GM21825 (cell line): ENCODE results near the gene DDX27.

Experiments used
- ATAC-seq: cut with Tn5 transposase; IDR thresholded peaks from one replicate; pipeline ENCODE4 v1.9.1; 2021; ENCODE audit warnings: mild to moderate bottlenecking, moderate library complexity; ENCODE audit not compliant: unreplicated experiment

DDX27 gene

DNA sequence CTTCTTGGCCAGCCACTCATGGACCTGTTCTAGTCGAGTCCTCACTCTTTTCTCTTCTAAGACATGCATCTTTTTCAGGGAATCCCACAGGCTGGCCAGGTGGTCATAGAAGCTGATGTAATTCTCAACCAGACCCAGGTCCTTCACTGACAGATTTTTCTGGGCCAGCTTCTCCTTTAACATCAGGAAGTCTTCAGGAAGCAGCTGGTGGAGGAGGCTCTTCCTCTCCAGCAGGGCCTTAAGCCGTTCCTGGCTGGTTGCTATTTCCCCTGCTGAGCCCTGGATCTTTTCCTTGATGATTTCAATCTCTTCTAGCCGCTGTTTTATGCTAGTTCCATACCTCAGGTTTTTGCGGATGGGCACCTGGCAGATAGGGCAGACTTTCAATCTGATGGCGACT, 28.6 kb downstream of the DDX27 start:
- no peak for ATAC-seq

DNA sequence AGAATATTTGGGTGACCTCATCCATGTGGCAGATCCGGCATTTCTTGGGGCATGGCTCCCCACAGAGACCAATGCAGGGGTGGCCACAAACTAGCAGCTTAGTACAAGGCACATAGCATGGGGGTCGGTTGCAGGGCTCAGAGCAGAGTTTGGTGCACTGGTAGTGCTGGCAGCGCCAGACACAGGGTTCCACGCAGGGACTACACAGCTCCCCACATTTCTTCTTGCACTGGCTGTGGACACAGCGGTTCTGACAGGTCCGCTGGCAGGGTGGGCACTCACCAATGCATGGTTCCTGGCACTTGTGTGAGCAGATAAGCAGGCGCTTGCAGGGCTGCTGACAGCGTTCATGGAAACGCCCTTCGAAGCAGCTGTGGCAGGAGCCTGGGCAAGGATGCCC, 29.1 kb downstream of the DDX27 start:
- no peak for ATAC-seq

DNA sequence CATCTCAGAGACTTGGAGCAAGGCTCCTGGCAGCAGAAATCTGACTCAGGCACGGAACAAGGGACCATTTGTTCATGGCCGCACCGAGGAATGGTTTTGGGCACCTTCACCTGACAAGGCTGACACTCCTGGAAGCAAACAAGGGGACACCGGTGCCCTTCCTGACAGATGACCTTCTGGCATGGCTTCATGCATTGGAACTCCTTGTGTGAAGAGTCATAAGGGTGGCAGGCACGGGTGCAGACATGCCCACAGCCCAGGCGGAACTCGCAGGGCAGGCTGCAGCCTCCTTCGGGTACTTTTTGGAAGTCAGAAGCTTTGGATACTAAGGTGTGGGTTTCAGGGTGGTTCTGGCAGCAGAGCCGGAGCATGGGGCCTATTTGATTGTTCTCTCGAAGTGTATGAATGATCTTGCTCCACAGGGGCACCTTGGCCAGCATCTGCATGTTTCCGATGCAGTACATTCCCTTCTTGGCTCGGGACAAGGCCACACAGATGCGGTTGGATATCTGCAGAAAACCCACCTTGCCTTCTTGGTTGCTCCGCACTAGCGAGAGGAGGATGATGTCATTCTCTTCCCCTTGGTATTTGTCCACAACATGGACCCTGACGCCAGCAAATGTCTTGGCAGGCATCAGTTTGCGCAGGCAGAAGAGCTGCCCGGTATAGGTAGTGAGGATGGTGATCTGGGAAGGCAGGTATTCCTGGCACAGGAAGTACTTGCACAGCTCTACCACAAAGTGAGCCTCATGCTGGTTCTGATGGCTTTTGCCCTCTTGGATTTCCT, 29.9 kb downstream of the DDX27 start:
- no peak for ATAC-seq

DNA sequence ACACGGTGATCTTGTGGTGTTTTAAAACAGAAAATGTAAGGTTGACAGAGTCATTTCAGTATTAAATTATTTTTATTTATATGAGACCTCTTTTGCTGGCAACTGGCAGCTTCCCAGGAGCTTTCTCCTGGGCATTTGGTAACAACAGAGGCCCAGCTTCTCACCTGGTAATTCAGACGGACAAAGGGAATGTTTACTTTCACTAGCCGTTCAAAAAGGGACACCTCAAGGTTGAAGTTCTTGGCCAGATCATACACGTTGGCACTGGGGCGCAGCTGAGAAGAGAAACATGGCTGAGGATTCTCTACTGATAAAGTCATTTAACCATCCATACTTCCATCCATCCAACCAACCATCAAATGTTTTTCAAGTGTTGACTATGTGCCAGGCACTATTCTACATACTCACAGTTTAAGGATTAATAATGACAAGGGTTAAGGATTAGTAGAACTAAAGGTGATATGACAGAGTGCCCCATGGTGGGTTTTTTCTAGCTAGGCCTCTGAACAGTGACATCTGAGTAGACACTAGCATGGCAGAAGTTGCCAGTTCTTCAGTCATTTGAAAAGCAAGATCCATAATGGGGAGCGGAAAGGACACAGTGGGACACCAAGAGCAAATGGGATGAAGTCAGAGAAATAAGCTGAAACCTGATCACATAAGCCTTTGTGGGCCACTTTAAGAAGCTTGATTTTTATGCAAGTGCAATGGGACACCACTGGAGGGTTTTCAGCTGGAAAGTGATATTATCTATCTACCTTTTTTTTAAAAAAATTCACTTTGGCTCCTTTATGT, 33.5 kb downstream of the DDX27 start:
- ATAC-seq, result no peak

DNA sequence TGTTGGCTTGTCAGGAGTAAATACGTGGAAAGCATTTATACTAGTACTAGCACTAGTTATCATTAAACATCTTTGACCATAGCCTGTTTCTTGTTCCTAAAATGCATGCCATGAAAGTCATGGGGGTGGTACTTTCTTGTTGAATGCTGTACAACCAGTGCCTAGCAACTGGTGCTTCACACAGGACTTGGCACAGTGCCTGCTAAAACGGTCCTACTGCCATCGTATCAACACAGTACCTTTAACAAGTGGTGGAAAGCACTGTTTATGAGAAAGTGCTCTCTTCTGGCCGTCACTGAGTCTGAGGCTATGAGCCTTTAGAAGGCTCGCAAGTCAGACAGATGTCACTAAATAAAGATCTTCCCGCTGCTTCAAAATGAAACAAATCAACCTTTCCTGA, 37.0 kb downstream of the DDX27 start:
- no peak for ATAC-seq

DNA sequence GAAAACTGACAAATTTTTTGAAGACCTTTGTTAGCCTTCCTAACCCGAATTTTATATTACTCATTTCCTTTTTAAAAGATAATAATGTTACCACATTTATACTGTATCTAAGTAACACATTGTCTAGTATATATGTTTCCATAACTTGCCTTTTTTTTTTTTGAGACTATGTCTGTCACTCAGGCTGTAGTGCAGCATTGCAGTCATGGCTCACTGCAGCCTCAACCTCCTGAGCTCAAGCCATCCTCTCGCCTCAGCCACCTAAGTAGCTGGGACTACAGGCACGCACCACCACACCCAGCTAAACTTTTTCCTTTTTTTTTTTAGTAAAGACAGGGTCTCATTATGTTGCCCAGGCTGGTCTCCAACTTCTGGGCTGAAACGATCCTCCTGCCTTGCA, 40.1 kb downstream of the DDX27 start:
- ATAC-seq, result no peak

DNA sequence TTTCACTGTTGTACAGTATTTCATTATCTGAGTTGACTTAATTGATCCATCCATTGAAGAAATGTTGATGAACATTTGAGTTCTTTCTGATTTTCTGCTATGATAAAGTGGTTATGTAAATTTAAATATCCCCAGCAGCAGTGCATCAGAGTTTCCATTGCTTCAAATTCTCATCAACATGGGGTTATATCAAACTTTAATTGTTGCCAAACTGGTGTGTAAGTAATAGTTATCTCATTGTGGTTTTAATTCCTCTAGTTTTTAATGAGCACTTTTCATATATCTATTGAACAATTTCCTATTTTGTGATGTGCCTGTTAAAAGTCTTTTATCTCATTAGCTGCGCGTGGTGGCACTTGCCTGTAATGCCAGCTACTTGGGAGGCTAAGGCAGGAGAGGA, 40.6 kb downstream of the DDX27 start:
- no peak for ATAC-seq

DNA sequence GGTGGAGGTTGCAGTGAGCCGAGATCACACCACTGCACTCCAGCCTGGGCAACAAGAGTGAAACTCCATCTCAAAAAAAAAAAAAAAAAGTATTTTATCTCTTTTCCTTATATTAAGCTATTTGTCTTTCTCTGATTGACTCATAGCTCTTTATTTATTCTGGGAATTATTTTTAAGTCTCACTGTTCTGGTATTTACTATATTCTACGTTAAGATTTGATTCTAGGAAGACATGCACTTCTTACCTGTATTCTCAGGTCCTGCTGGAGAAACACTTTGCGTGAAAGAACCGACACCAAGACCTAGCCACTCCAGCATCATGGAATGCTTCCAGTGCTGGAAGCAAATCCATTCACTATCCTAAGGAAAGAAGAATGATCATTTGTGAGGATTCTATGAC, 41.0 kb downstream of the DDX27 start:
- no peak for ATAC-seq

DNA sequence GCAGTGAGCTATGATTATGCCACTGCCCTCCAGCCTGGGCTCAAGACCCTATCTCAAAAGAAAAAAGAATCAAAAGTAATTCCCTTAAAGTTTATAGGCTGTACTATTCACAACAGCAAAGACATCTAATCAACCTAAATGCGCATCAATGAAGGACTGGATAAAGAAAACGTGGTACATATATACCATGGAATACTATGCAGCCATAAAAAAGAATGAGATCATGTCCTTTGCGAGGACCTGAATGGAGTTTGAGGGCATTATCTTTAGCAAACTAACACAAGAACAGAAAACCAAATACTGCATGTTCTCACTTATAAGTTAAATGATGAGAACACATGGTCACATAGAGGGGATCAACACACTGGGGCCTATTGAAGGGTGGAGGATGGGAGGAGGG, 42.0 kb downstream of the DDX27 start:
- ATAC-seq, result no peak

DNA sequence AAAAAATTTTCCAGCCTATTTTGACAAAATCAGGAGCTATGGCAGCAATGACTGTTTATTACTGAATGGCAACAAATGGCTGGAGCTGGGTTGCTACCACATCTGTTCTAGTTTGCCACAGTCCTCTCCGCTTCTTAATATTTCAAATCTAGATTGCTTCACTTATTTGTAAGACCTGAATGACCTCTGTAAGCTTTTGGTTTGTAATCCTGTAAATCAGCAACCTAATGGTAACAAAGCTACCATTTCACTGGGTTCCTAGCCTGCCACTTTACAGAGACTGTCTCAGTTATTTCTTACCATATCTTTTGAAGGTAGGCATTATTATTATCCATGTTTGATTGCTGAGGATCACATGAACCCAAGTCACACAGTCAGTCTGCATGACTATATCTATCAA, 43.2 kb downstream of the DDX27 start:
- no peak for ATAC-seq

DNA sequence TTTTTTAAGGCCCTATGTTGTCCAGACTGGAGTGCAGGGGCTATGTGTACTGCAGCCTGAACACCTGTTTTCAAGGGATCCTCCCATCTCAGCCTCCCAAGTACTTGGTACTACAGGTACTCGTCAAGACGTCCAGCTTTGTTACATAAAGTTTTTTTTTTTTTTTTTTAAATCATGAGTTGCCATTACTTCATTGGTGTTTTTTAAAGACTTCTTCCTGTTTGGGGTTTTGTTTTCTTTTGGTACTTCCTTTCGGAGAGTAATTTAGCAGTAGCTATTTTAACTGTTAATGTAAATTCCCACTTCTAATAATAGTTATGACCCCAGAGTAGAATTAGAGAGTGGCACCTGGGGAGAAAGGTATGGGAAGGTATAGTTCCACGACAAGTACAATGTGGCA, 48.1 kb downstream of the DDX27 start:
- no peak for ATAC-seq

DNA sequence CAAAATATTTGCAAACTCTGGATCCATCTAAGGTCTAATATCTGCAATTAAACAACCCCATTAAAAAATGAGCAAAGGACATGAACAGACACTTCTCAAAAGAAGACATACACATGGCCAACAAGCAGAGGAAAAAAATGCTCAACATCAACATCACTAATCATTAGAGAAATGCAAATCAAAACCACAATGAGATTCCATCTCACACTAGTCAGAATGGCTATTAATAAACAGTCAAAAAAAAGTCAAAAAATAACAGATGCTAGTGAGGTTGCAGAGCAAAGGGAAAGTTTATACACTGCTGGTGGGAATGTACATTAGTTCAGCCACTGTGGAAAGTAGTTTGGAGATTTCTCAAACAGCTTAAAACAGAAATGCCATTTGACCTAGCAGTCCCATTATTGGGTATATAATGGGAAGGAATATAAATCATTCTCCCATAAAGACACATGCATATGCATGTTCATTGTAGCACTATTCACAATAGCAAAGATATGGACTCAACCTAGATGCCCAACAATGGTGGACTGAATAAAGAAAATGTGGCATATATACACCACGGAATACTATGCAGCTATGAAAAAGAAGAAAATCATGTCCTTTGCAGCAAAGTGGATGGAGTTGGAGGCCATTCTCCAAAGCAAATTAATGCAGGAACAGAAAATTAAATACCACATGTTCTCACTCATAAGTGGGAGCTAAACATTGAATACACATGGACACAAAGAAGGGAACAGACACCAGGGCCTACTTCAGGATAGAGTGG, 49.6 kb downstream of the DDX27 start:
- ATAC-seq, result no peak

DNA sequence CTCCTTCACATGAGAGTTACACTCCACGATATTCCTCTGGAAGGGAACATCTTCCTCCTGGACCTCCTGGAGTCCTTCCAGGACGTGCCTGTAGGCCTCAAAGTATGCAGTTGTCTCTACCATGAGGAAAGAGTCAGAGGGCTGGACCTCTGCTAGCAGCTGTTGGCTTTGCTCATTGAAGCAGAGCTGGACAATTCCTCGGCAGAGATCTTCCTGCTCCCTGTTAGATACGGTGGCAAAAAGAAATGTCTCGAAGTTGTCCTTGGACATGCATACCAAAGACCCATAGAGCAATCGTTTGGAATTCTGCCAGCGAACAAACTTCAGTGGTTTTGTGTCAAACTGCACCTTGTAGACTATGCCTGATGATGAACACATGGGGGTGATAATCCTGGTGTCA, 51.0 kb downstream of the DDX27 start:
- no peak for ATAC-seq

DNA sequence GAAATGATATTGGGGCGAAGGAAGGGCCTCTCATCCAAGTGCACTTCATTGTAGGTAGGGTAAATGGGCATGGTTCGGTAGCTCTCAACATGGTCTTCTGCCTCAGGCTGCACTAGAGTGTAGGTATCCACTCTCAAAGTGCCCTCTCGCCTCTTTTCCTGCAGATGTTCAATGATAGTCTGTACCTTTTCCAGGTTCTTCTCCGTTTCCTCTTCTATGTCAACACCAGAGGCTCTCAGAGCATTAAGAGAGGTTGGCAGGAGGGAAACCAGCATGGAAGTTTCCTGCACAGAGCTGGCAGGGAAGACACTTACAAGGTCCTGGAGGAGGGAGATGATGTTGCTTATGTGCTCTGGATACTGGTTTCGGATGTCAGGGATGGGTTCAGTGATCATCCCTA, 51.5 kb downstream of the DDX27 start:
- ATAC-seq, result no peak

DNA sequence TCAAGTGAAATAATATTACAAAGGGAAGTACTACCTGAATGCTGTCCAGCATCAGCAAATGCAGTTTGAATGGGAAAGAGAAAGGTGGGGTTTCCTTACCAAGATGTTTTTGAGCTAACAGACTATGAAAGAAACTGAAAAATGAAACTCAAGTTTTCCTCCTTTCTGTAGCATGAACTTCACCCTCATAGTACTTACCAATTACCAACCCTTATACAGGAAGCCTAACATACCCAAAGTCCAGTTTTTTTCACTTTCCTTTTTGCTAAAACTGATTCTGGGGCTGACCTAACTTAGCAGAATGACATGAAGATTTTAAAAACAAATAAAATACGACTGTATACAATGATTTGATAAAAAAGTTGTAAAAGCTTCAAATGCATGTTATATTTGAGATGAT, 53.4 kb downstream of the DDX27 start:
- no peak for ATAC-seq

DNA sequence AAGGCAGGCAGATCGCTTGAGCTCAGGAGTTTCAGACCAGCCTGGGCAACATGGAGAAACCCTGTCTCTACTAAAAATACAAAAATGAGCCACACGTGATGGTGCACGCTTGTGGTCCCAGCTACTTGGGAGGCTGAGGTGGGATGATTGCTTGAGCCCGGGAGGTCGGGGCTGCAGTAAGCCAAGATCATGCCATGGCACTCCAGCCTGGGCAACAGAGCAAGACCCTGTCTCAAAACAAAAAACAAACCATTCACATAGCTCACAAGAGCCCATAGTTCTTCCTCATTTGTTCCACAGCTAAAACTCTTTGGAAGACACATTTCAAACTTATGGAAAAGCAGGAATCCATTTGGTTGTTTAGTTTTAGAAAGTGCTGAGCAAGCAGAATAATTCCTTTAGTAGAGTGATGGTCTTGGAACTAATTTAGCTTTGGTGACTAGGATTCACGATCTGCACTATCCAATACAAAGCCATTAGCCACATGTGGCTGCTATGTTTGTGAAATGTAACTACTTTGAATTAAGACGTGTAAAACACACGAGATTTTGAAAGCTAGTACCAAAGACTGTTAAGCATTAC, 54.6 kb downstream of the DDX27 start:
- ATAC-seq, result no peak

DNA sequence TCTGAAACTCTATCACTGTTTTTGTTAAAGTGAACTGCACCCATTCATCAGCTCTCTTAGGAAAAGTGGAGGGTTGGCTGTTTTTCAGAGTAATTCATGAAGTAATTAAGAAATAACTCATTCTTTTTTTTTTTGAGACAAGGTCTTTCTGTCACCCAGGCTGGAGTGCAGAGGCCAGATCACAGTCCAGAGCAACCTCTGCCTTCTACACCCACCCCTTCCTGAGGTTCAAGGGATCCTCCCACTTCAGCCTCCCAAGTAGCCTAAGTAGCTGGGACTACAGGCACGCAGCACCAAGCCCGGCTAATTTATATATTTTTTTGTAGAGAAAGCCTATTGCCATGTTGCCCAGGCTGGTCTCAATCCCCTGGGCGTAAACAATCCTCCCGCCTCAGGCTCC, 56.0 kb downstream of the DDX27 start:
- no peak for ATAC-seq

DNA sequence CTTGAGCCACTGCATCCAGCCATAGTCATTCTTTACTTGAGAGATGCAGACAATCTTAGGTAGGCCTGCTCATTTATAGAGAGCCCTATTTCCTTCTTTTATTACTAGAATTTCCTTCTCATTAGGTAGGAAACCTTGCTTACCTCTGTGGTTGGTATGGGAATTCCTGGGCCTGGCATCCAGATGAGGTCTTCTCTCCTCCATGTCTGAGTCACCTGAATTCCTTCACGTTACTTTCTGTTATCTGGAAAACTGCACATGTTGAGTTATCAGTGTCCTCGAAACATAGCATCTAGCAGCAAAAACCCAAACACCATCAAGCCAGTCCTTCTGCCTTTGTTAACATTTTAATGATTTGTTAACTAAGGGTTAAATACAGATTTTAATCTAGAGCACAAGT, 56.4 kb downstream of the DDX27 start:
- ATAC-seq, result no peak

DNA sequence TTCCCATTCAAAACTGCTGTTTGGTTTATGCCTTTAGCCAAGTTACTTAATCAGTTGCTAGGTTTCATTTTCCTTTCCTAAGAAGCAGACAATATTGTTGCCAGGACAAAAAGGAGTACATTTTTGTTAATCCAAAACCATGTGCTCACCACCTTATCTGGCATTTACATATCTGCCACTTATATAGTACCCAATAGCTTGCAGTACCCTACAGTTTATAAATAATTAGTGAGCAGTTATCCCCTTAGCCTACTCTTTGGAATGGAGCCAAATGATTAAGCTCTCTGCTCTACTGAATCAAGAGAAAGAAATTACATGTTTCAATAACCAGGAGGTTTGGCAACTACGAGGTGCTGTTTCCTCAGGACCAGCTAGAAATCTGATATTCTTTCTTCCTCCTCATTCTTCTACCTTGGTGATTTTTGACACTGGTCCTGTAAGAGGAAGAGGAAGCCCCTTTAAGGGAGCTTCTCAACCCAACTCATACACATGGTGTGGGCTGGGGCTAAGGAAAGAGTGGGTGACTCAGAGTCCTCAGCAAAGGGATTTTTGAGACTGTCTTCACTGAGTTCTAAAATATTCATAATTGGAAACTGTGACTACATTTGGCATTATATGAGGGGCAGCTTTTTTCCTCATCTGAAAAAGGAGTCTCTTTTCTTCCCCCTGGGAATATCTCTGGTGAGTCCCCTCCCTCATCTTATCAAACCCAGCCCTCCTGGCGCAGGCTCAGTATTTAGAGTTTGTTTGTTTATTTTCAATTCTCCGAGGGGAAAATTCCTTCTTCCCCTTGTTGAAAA, 57.1 kb downstream of the DDX27 start:
- no peak for ATAC-seq

DNA sequence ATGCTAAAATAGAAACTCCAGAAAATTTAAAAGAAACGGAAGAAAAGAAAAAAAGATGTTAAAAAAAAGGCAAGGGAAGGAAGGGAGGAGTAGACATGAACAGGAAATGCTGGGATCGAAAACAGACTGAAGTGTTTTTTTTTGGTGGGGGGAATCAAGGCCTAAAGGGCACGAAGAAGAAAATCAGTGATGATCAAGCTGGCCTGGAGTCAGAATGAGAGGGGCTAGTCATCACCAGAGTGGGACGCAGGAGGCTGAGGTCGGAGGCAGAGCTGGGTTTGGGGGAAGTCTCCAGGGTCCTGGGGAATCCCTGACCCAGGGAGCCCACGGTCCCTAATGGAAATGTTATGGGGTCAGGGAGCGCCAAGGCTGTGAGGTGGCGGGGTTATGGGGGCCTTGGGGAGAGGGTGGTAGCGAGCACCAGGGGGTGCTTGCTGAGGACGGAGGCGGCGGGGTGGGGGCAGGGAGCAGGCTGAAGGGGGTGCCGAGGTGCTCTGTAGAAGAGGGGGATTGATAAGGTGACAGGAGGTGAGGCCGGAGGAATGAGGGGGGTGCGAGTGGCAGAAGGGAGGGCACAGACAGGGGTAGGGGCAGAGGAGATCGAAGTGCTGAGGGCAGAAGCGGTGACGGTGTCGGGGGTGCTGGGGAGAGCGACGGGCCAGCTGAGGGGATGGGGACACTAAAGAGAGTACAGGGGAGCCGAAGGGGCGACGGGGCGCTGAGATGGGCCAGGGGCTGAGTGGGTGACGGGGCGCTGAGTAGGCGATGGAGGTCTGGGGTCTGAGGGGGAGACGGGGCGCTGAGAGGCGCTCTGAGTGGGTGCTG, 58.0 kb downstream of the DDX27 start:
- ATAC-seq, result no peak
